Endothelial cell (in vitro differentiated cells): Measurements from ENCODE around the gene STMN3. TPM values are rescaled to one million over a fixed set of nuclear protein-coding genes. Genes with fewer than 3 reads are reported as not detected.

ENCODE experiments used
- DNase-seq: peaks from one replicate; pipeline ENCODE4 v3.0.0; 2021; ENCODE audit warnings: low spot score
- H3K27ac Mint-ChIP-seq: one replicate; pipeline ENCODE4 v1.8.0; 2021; ENCODE audit warnings: mixed read lengths, inconsistent platforms; ENCODE audit not compliant: unreplicated experiment
- H3K27me3 Mint-ChIP-seq: one replicate; pipeline ENCODE4 v1.8.0; 2021; ENCODE audit warnings: mild to moderate bottlenecking, moderate library complexity, mixed read lengths, inconsistent platforms; ENCODE audit not compliant: unreplicated experiment
- H3K36me3 Mint-ChIP-seq: one replicate; pipeline ENCODE4 v1.8.0; 2021; ENCODE audit warnings: mild to moderate bottlenecking, low read depth, mixed read lengths, inconsistent platforms; ENCODE audit not compliant: unreplicated experiment
- H3K4me1 Mint-ChIP-seq: one replicate; pipeline ENCODE4 v1.8.0; 2021; ENCODE audit warnings: mild to moderate bottlenecking, mixed read lengths, inconsistent platforms; ENCODE audit not compliant: unreplicated experiment
- H3K4me3 Mint-ChIP-seq: one replicate; pipeline ENCODE4 v1.8.0; 2021; ENCODE audit warnings: mild to moderate bottlenecking, mixed read lengths, inconsistent platforms; ENCODE audit not compliant: unreplicated experiment
- H3K9me3 Mint-ChIP-seq: one replicate; pipeline ENCODE4 v1.8.0; 2021; ENCODE audit warnings: mixed read lengths, inconsistent platforms; ENCODE audit not compliant: unreplicated experiment
- total RNA-seq: library from RNA; stranded (reverse); fragmentation: NEBNext Ultra II Directional; extraction: Animal tissue kit (Norgen Biotek cat#: 25700); gene quantifications from one replicate; pipeline ENCODE4 v1.2.1, GENCODE V29; 2021; ENCODE audit not compliant: unreplicated experiment
- TF ChIP-seq, protein P1 (sequence below): fragments of 200-600 bp; sonication (generic); IDR thresholded peaks from one replicate; pipeline ENCODE4 v1.5.0; 2021; ENCODE audit warnings: antibody characterized with exemption; ENCODE audit not compliant: unreplicated experiment

STMN3 gene
- total RNA-seq, 1 donor from 2014 or later = 12.8 TPM

DNA sequence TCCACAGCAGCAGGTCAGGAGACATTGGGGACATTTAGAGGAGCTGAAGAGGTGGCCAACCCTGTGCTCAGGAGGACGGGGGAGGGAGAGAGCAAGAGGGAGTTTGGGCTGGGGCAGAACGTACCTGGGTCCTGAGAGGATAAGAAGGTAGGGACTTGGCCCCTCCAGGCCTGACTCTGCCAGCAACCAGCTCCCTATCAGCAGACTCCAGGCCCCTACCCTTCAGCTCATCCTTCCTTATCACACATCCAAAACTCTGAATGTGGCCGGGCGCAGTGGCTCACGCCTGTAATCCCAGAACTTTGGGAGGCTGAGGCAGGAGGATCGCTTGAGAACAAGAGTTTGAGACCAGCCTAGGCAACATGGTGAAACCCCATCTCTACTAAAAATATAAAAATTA lies 5.0 kb downstream of the STMN3 start:
- Mint-ChIP-seq H3K27ac (no peak overlapping the region), H3K36me3 (peaks cover 4% of the 10 kb centered on the region), H3K9me3 (no peaks in the 10 kb centered on the region), H3K4me3 (no peak overlapping the region), H3K4me1 (peaks cover 6% of the 10 kb centered on the region), H3K27me3 (peaks cover 8% of the 10 kb centered on the region)
- no peak for DNase-seq
- TF ChIP-seq, protein P1, sequence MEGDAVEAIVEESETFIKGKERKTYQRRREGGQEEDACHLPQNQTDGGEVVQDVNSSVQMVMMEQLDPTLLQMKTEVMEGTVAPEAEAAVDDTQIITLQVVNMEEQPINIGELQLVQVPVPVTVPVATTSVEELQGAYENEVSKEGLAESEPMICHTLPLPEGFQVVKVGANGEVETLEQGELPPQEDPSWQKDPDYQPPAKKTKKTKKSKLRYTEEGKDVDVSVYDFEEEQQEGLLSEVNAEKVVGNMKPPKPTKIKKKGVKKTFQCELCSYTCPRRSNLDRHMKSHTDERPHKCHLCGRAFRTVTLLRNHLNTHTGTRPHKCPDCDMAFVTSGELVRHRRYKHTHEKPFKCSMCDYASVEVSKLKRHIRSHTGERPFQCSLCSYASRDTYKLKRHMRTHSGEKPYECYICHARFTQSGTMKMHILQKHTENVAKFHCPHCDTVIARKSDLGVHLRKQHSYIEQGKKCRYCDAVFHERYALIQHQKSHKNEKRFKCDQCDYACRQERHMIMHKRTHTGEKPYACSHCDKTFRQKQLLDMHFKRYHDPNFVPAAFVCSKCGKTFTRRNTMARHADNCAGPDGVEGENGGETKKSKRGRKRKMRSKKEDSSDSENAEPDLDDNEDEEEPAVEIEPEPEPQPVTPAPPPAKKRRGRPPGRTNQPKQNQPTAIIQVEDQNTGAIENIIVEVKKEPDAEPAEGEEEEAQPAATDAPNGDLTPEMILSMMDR = no peak

GRCh38 chr20:63645218-63645617 lies 8.0 kb downstream of the STMN3 start:
- H3K4me1 Mint-ChIP-seq = peaks cover 3% of the 10 kb centered on the region
- DNase-seq = no peak

GRCh38 chr20:63643946-63644345 lies 9.3 kb downstream of the STMN3 start:
- no peak for DNase-seq
- Mint-ChIP-seq H3K27me3 (peaks cover 10% of the 10 kb centered on the region), H3K4me3 (no peak overlapping the region), H3K4me1 (peaks cover 3% of the 10 kb centered on the region), H3K36me3 (peaks cover 4% of the 10 kb centered on the region), H3K9me3 (no peaks in the 10 kb centered on the region), H3K27ac (no peak overlapping the region)
- TF ChIP-seq, protein P1 = no peak

More at GRCh38 chr20:63645218-63645617, 8.0 kb downstream of the STMN3 start:
- Mint-ChIP-seq H3K27me3 (peaks cover 7% of the 10 kb centered on the region), H3K4me3 (no peak overlapping the region), H3K9me3 (no peaks in the 10 kb centered on the region), H3K36me3 (peaks cover 4% of the 10 kb centered on the region), H3K27ac (no peak overlapping the region)
- TF ChIP-seq, protein P1 = no peak

GRCh38 chr20:63643499-63643898 lies 9.7 kb downstream of the STMN3 start:
- Mint-ChIP-seq H3K4me3 (no peak overlapping the region), H3K27ac (no peak overlapping the region)

DNA sequence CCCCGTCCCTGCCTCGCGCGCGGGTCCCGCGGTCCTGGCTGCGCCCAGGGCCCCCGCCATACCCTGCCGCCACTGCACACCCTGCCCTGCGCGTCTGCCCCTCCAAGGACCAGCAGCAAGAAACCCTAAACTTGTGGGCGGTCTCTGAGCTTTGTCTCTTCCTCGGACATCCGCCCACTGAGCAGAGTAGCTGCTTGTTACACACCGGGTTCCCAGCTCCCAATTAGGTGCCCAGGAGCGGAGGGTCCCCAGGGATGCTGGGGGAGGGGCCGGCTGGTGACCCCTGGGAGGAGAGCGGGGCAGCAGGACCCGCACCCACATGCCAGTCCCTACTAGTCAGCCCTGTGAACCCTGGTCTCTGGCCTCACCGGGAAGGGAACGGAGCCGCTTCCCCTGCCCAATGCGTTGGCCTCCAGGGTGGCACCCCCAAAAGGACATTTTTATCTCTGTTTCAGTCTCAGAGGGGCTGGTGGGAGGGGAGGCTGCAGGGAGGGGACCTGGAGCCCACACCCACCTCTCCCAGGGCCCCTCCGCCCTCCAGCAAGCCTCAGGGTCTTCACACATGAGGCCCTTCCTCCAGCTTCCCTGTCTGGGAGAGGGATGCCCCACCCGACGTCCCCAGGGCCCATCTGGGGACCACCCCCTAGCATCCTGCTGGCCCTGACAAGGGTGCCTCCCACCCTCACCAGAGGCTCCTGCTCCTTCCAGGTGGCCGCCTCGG lies 10.5 kb downstream of the STMN3 start:
- Mint-ChIP-seq H3K27me3 (peaks cover 9% of the 10 kb centered on the region), H3K4me3 (no peak overlapping the region), H3K9me3 (no peaks in the 10 kb centered on the region), H3K27ac (no peak overlapping the region), H3K36me3 (peaks cover 4% of the 10 kb centered on the region), H3K4me1 (peaks cover 3% of the 10 kb centered on the region)
- no peak for DNase-seq
- TF ChIP-seq, protein P1 = no peak

More at GRCh38 chr20:63643499-63643898, 9.7 kb downstream of the STMN3 start:
- H3K27me3 Mint-ChIP-seq = peaks cover 9% of the 10 kb centered on the region
- H3K36me3 Mint-ChIP-seq = peaks cover 4% of the 10 kb centered on the region
- H3K4me1 Mint-ChIP-seq = peaks cover 3% of the 10 kb centered on the region
- TF ChIP-seq, protein P1 = no peak
- no peak for DNase-seq
- H3K9me3 Mint-ChIP-seq = no peaks in the 10 kb centered on the region
